ENCODE measurements around the gene TEX48.

DNA sequence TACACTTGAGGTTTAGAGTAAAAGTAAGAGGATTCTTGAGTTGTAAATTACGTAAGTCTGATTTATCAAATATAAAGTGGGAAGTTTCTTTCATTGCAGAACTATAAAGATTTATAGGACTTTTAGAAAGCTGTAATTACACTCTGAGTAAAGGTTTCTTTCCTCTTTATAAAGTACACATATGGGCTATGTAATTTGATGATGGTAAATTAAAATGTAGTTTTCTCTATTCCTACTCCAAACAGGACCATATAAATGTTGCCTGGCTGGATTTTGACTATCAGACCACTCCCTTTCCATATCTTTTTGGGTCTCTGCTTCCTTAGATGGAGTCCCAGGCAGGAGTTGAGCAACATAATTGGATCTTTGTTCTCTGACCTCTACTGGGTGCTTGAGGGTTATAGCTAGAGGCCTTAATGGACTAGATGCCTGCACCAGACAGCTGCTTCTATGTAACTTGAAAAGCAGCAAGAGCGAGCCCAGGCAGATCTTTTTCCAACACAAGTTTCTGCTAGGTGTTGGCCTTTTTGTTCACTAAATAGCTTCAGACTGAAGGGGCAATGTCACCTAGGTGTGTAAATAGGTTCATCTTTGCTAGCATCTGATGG is 11.4 kb upstream of the TEX48 start:
- TF ChIP-seq, protein P1, sequence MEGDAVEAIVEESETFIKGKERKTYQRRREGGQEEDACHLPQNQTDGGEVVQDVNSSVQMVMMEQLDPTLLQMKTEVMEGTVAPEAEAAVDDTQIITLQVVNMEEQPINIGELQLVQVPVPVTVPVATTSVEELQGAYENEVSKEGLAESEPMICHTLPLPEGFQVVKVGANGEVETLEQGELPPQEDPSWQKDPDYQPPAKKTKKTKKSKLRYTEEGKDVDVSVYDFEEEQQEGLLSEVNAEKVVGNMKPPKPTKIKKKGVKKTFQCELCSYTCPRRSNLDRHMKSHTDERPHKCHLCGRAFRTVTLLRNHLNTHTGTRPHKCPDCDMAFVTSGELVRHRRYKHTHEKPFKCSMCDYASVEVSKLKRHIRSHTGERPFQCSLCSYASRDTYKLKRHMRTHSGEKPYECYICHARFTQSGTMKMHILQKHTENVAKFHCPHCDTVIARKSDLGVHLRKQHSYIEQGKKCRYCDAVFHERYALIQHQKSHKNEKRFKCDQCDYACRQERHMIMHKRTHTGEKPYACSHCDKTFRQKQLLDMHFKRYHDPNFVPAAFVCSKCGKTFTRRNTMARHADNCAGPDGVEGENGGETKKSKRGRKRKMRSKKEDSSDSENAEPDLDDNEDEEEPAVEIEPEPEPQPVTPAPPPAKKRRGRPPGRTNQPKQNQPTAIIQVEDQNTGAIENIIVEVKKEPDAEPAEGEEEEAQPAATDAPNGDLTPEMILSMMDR (IDR thresholded peaks at IDR 0.05), result no peak
- TF ChIP-seq EP300 (IDR thresholded peaks at IDR 0.05) (no peak), POLR2A (IDR thresholded peaks at IDR 0.05) (no peak)

All from tibial nerve (tissue), 4 donors.